Measurements from ENCODE around the gene ATAD3A. TPM values are rescaled to one million over a fixed set of nuclear protein-coding genes. Genes with fewer than 3 reads are reported as not detected.
"Not testable (repeated sequence)": the region's sequence is repeated elsewhere in the genome, so short reads cannot be mapped to it uniquely, and the experiment has no call there.

ATAD3A gene
- total RNA-seq, 2 donors from 2014 or later = 15.8 to 20.8 TPM

GRCh38 chr1:1521331-1521730, 9.4 kb downstream of the ATAD3A start:
- no peak for TF ChIP-seq CTCF (IDR thresholded peaks at IDR 0.05)
- no peak for TF ChIP-seq POLR2A (IDR thresholded peaks at IDR 0.05)
- 95 to 96% methylated on average over 19 of the region's 19 CpGs for WGBS, 2 donors
- ATAC-seq (no peak), DNase-seq (no peak)
- Histone ChIP-seq H3K4me3 (no peak overlapping the region), H3K27ac (no peak overlapping the region), H3K27me3 (no peaks in the 10 kb centered on the region), H3K36me3 (replicated peaks in 1 of 2; ENCODE audit: insufficient read depth in 1 of 2, low read depth in 2 of 2) (peaks cover 0 to 14% of the 10 kb centered on the region in 2 donors), H3K9me3 (no peaks in the 10 kb centered on the region), H3K4me1 (no peaks in the 10 kb centered on the region)
- intact Hi-C loops (cut with DNase I) = no loop called here

GRCh38 chr1:1522536-1522935, 10.6 kb downstream of the ATAD3A start:
- H3K9me3 ChIP-seq; ATAC-seq; intact Hi-C loops (cut with DNase I); H3K27me3 ChIP-seq; H3K4me1 ChIP-seq; H3K4me3 ChIP-seq; DNase-seq; H3K27ac ChIP-seq: not testable (repeated sequence)
- WGBS, 2 donors = 95% methylated on average over 15 to 29 of the region's 30 CpGs
- H3K36me3 ChIP-seq (replicated peaks in 1 of 2; ENCODE audit: insufficient read depth in 1 of 2, low read depth in 2 of 2) = peaks cover 0 to 14% of the 10 kb centered on the region in 2 donors

- DNase-seq; H3K27me3 ChIP-seq; ATAC-seq; intact Hi-C loops (cut with DNase I); H3K4me1 ChIP-seq; H3K9me3 ChIP-seq; H3K27ac ChIP-seq; H3K4me3 ChIP-seq: not testable (repeated sequence)
- peaks cover 0 to 11% of the 10 kb centered on the region in 2 donors for H3K36me3 ChIP-seq (replicated peaks in 1 of 2; ENCODE audit: insufficient read depth in 1 of 2, low read depth in 2 of 2)
- WGBS, 2 donors = 96% methylated on average over 29 of the region's 31 CpGs; no CpG with 5 or more reads in 1 of the 2 donors
These were observed 11.3 kb downstream of the ATAD3A start for GRCh38 chr1:1523226-1523625.

GRCh38 chr1:1523651-1524050, 11.7 kb downstream of the ATAD3A start:
- H3K27me3 ChIP-seq; intact Hi-C loops (cut with DNase I); DNase-seq; H3K9me3 ChIP-seq; H3K4me3 ChIP-seq; H3K4me1 ChIP-seq; H3K27ac ChIP-seq; ATAC-seq: not testable (repeated sequence)
- H3K36me3 ChIP-seq (replicated peaks in 1 of 2; ENCODE audit: insufficient read depth in 1 of 2, low read depth in 2 of 2) = peaks cover 0 to 12% of the 10 kb centered on the region in 2 donors
- WGBS, 2 donors = 91% methylated on average over 15 of the region's 17 CpGs; no CpG with 5 or more reads in 1 of the 2 donors

- ATAC-seq; intact Hi-C loops (cut with DNase I); H3K27ac ChIP-seq; H3K4me3 ChIP-seq; DNase-seq; H3K9me3 ChIP-seq; H3K4me1 ChIP-seq; H3K27me3 ChIP-seq: not testable (repeated sequence)
- H3K36me3 ChIP-seq (replicated peaks in 1 of 2; ENCODE audit: insufficient read depth in 1 of 2, low read depth in 2 of 2) = peaks cover 4 to 12% of the 10 kb centered on the region in 2 donors
- WGBS, 2 donors = 94 to 97% methylated on average over 23 to 25 of the region's 30 CpGs
These were observed 12.9 kb downstream of the ATAD3A start for GRCh38 chr1:1524750-1525383.

GRCh38 chr1:1526476-1526875, 14.5 kb downstream of the ATAD3A start:
- H3K27ac ChIP-seq; intact Hi-C loops (cut with DNase I); H3K27me3 ChIP-seq; H3K4me3 ChIP-seq; H3K36me3 ChIP-seq (replicated peaks in 1 of 2; ENCODE audit: insufficient read depth in 1 of 2, low read depth in 2 of 2); DNase-seq; ATAC-seq; H3K4me1 ChIP-seq; H3K9me3 ChIP-seq: not testable (repeated sequence)
- WGBS, 2 donors = 97% methylated on average over 16 of the region's 21 CpGs; no CpG with 5 or more reads in 1 of the 2 donors

- WGBS, 2 donors = 91 to 98% methylated on average over 17 to 25 of the region's 31 CpGs
- H3K27ac ChIP-seq = no peak overlapping the region
- DNase-seq = no peak
- ATAC-seq = no peak
- intact Hi-C loops (cut with DNase I) = no loop called here
- no peaks in the 10 kb centered on the region for H3K4me1 ChIP-seq
- no peaks in the 10 kb centered on the region for H3K9me3 ChIP-seq
- H3K4me3 ChIP-seq = no peak overlapping the region
- no peaks in the 10 kb centered on the region for H3K27me3 ChIP-seq
- TF ChIP-seq CTCF (IDR thresholded peaks at IDR 0.05) (no peak), POLR2A (IDR thresholded peaks at IDR 0.05) (no peak)
- peaks cover 4 to 9% of the 10 kb centered on the region in 2 donors for H3K36me3 ChIP-seq (replicated peaks in 1 of 2; ENCODE audit: insufficient read depth in 1 of 2, low read depth in 2 of 2)
These were observed 15.3 kb downstream of the ATAD3A start for GRCh38 chr1:1527092-1527816.
